OCI-LY1 (cell line): ENCODE measurements around the gene TLE6.

Experiments
- EZH2 ChIP-seq: fragments of 200-600 bp; sonication (generic), shearing (Covaris generic); IDR thresholded peaks from 2 replicates; pipeline ENCODE4 v1.8.0; 2017; ENCODE audit warnings: borderline replicate concordance, mixed run types, mild to moderate bottlenecking, antibody characterized with exemption, low read length, moderate library complexity, mixed read lengths
- TF ChIP-seq, protein P1 (sequence below): fragments of 200-600 bp; sonication (generic), shearing (Covaris generic); IDR thresholded peaks from 2 replicates; pipeline ENCODE4 v1.5.1; 2017; ENCODE audit warnings: mild to moderate bottlenecking, antibody characterized with exemption, low read length, moderate library complexity, mixed read lengths

GRCh38 chr19:3015126-3016057 is 38.0 kb downstream of the TLE6 start:
- TF ChIP-seq, protein P1, sequence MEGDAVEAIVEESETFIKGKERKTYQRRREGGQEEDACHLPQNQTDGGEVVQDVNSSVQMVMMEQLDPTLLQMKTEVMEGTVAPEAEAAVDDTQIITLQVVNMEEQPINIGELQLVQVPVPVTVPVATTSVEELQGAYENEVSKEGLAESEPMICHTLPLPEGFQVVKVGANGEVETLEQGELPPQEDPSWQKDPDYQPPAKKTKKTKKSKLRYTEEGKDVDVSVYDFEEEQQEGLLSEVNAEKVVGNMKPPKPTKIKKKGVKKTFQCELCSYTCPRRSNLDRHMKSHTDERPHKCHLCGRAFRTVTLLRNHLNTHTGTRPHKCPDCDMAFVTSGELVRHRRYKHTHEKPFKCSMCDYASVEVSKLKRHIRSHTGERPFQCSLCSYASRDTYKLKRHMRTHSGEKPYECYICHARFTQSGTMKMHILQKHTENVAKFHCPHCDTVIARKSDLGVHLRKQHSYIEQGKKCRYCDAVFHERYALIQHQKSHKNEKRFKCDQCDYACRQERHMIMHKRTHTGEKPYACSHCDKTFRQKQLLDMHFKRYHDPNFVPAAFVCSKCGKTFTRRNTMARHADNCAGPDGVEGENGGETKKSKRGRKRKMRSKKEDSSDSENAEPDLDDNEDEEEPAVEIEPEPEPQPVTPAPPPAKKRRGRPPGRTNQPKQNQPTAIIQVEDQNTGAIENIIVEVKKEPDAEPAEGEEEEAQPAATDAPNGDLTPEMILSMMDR = no peak
- no peak for TF ChIP-seq EZH2
